Muscle layer of colon (tissue), 2 donors: ENCODE data around the gene ADGRD1.

Source experiments
- H3K27ac ChIP-seq: one replicate; pipeline ENCODE4 v1.7.0; 2013; ENCODE audit warnings: low read depth, mild to moderate bottlenecking, low read length, moderate library complexity
- H3K27me3 ChIP-seq, 2 donors: one replicate each; pipeline ENCODE4 v1.7.0; 2013; ENCODE audit warnings: low read length in 2 of 2, mild to moderate bottlenecking in 2 of 2; ENCODE audit not compliant: insufficient read depth in 2 of 2, control insufficient read depth in 1 of 2
- H3K36me3 ChIP-seq: one replicate; pipeline ENCODE4 v1.7.0; 2013; ENCODE audit warnings: mild to moderate bottlenecking, low read length; ENCODE audit not compliant: insufficient read depth
- H3K4me1 ChIP-seq: one replicate; pipeline ENCODE4 v1.7.0; 2013; ENCODE audit warnings: mild to moderate bottlenecking, low read length; ENCODE audit not compliant: insufficient read depth
- H3K4me3 ChIP-seq, 2 donors: one replicate each; pipeline ENCODE4 v1.7.0; 2013; ENCODE audit warnings: low read length in 2 of 2, low read depth in 1 of 2, mild to moderate bottlenecking in 1 of 2, moderate library complexity in 1 of 2
- H3K9ac ChIP-seq: one replicate; pipeline ENCODE4 v1.7.0; 2013; ENCODE audit warnings: low read length
- H3K9me3 ChIP-seq: one replicate; pipeline ENCODE4 v1.7.0; 2013; ENCODE audit warnings: mild to moderate bottlenecking, low read length
- donor health status: abdominal sarcoma.
- donor health status: Adenocarcinoma of cecum.

The ADGRD1 gene

GRCh38 chr12:131043401-131043871 is 89.7 kb downstream of the ADGRD1 start:
- no peaks in the 10 kb centered on the region for H3K4me1 ChIP-seq
- no peaks in the 10 kb centered on the region for H3K9me3 ChIP-seq
- H3K36me3 ChIP-seq = no peaks in the 10 kb centered on the region
- no peak overlapping the region for H3K27ac ChIP-seq
- no peak overlapping the region for H3K9ac ChIP-seq
- no peak overlapping the region for H3K4me3 ChIP-seq
- H3K27me3 ChIP-seq = no peaks in the 10 kb centered on the region

DNA sequence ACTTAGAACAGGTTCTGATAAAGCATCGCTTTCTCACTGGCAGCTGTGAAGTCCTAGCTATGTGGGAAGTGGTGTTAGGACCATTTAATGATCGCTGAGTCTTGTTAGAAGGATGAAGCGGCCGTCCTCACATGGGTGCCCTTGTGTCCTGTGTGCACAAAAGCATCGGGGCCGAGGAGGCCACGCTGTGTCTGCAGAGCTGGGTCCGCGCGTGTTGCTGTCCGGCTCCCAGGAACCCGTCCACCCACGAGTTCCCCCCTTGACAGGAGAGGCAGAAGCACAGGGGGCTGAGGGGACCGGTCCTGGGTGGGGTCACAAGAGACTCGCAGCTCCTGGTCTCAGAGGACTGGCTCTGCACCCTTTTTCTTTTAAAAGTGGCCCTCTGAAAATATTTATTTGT is 90.4 kb downstream of the ADGRD1 start:
- Histone ChIP-seq H3K4me1 (no peaks in the 10 kb centered on the region), H3K36me3 (no peaks in the 10 kb centered on the region), H3K27ac (no peak overlapping the region), H3K27me3 (no peaks in the 10 kb centered on the region), H3K9me3 (no peaks in the 10 kb centered on the region), H3K9ac (no peak overlapping the region), H3K4me3 (no peak overlapping the region)

DNA sequence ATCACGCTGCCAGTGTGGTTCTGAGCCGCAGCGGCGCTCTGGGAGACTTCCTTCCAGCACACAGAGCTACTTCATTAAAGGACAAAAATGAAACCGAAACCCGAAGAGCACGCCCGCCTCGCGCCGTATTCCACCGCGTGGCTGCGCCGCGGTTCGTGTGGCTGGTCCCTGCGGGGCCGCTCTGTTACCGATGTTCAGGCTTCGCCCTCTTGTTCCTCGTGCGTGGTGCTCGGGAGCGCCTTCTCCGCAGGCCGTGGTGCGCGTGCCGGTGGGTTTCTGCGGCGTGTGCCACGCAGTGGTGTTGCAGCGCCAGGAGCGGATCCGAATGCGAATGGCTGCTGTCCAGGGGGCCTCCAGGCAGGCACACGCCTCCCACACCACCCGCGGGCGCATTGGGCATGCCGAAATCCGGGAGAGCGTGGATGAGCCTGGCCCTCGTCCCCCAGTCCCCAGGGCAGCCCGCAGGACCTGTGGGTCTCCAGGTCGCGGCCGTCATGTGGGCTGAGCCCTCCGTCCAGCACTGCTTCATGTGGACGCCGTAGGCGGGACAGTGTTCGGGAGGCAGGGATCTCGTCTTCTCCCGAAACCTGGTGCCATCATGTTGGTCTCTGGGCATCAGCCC is 91.2 kb downstream of the ADGRD1 start:
- Histone ChIP-seq H3K9me3 (no peaks in the 10 kb centered on the region), H3K9ac (no peak overlapping the region), H3K27ac (no peak overlapping the region), H3K4me1 (no peaks in the 10 kb centered on the region), H3K36me3 (no peaks in the 10 kb centered on the region), H3K27me3 (no peaks in the 10 kb centered on the region), H3K4me3 (no peak overlapping the region)

GRCh38 chr12:131045705-131046460 is 92.2 kb downstream of the ADGRD1 start:
- Histone ChIP-seq H3K4me1 (no peaks in the 10 kb centered on the region), H3K27me3 (no peaks in the 10 kb centered on the region), H3K9ac (no peak overlapping the region), H3K27ac (no peak overlapping the region), H3K4me3 (no peak overlapping the region), H3K9me3 (no peaks in the 10 kb centered on the region), H3K36me3 (no peaks in the 10 kb centered on the region)

DNA sequence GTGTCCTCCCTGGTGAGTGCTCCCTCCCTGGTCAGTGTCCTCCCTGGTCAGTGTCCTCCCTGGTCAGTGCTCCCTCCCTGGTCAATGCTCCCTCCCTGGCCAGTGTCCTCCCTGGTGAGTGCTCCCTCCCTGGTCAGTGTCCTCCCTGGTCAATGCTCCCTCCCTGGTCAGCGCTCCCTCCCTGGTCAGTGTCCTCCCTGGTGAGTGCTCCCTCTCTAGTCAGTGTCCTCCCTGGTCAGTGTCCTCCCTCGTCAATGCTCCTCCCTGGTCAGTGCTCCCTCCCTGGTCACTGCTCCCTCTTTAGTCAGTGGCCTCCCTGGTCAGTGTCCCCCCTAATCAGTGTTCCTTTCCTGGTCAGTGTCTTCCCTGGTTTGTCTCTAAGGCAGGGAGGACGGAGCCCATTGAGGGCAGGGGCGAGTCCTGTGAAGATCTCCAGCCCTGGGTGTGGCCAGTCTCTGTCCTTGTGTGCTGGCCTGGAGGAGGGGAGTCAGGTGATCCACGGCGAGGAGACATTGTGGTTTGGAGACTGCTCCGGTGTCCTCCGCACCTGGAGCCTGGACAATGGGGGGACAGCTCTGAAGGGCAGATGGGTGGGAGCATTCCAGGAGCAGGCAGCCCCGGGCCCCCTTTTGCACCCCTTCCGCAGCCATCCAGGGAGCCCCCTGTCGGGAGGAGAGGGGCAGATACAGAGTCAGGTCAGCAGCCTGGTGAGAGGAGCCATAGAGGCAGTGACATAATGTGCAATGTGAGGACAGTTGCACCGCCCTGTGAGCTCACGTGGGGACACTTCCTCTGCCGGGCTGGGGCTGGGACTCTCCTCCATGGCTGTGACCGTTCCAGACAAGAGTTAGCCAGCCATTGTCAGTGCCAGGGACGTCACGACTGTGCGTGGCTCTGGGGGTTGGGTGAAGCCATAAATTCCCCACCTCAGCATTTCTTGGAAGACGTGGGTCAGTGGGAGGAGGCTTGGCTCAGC is 93.4 kb downstream of the ADGRD1 start:
- H3K27ac ChIP-seq = no peak overlapping the region
- no peak overlapping the region for H3K9ac ChIP-seq
- no peaks in the 10 kb centered on the region for H3K4me1 ChIP-seq
- no peaks in the 10 kb centered on the region for H3K27me3 ChIP-seq
- no peaks in the 10 kb centered on the region for H3K9me3 ChIP-seq
- H3K4me3 ChIP-seq = no peak overlapping the region
- no peaks in the 10 kb centered on the region for H3K36me3 ChIP-seq

- Histone ChIP-seq H3K4me3 (no peak overlapping the region), H3K9me3 (no peaks in the 10 kb centered on the region), H3K36me3 (no peaks in the 10 kb centered on the region), H3K27me3 (no peaks in the 10 kb centered on the region), H3K9ac (no peak overlapping the region), H3K27ac (no peak overlapping the region), H3K4me1 (no peaks in the 10 kb centered on the region)
Observed at GRCh38 chr12:131047789-131048610, 94.3 kb downstream of the ADGRD1 start.

DNA sequence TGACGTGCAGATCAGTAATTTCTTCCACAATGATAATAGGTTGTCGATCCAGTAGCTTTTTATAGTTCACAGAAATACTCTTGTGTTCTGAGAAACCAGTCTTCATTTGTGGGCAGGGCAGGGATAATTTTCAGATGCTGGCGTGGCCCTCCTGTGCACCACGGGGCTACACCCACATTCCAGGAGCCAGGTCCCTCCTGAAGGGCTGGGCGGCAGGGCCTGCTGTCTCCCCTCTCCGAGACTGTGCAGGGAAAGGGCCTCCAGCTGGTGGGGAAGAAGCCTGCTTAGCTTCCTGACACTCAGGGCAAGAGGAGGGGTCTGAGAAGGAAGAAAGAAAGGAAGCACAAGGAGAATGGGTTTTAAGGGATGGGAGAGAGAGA is 94.9 kb downstream of the ADGRD1 start:
- no peak overlapping the region for H3K4me3 ChIP-seq
- no peak overlapping the region for H3K9ac ChIP-seq
- H3K36me3 ChIP-seq = no peaks in the 10 kb centered on the region
- H3K4me1 ChIP-seq = no peaks in the 10 kb centered on the region
- H3K27ac ChIP-seq = no peak overlapping the region
- no peaks in the 10 kb centered on the region for H3K9me3 ChIP-seq
- no peaks in the 10 kb centered on the region for H3K27me3 ChIP-seq

DNA sequence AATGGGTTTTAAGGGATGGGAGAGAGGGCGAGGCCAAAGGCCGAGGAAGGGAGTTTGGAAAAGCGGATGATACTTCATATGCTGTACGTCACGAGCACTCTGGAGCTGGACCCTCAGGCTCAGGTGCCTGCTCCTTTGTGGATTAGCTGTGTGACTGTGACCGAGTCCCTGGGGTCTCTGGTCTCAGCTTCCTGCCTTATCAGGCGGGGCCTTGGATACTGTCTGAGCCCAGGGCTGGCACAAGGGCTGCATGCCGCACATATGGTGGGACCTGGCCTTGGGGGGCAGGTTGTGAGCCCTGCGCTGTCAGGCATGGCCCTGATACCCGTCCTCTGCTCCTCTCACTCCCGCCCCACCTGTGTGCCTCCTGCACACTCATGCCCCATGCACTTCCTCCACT is 95.3 kb downstream of the ADGRD1 start:
- no peak overlapping the region for H3K9ac ChIP-seq
- no peaks in the 10 kb centered on the region for H3K27me3 ChIP-seq
- no peaks in the 10 kb centered on the region for H3K4me1 ChIP-seq
- H3K4me3 ChIP-seq = no peak overlapping the region
- H3K36me3 ChIP-seq = no peaks in the 10 kb centered on the region
- H3K27ac ChIP-seq = no peak overlapping the region
- no peaks in the 10 kb centered on the region for H3K9me3 ChIP-seq

DNA sequence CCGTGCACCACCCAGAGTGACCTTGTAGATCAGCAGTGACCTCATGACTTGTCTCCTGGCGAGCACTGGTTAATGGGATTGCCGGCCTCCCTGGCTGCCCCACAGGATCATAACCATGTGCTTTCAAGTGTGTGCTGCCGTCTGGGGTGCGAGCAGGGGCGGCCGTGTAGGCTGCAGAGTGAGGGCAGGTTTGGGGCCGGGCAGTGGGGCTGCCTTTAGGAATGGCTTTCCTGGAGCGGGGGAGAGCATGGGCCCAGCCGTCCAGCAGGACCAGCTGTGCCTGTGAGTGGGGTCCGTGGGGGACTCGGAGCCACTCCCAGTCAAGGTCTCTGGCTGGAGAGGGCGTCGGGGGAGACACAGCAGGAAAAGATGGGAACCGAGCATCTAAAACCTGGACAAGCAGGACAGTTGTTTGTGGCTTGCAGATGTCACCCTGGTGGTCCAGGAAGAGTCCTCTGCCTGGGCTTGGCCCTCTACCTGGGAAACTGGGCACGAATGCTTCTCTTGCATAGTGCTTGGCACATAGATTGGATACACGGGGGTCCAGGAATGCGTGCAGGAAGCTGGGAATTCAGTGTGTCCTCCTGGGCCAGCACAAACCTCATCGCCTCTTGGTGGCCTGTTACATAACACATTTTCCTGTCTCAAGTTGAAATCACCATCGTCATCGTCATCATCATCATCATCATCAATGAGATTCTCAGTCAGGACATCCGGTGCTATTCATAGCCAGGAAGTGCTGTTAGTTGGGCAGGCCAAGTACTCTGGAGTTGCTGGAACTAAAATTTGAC is 96.0 kb downstream of the ADGRD1 start:
- H3K4me1 ChIP-seq = no peaks in the 10 kb centered on the region
- no peak overlapping the region for H3K4me3 ChIP-seq
- H3K9me3 ChIP-seq = no peaks in the 10 kb centered on the region
- no peak overlapping the region for H3K9ac ChIP-seq
- H3K27me3 ChIP-seq = no peaks in the 10 kb centered on the region
- no peaks in the 10 kb centered on the region for H3K36me3 ChIP-seq
- no peak overlapping the region for H3K27ac ChIP-seq

DNA sequence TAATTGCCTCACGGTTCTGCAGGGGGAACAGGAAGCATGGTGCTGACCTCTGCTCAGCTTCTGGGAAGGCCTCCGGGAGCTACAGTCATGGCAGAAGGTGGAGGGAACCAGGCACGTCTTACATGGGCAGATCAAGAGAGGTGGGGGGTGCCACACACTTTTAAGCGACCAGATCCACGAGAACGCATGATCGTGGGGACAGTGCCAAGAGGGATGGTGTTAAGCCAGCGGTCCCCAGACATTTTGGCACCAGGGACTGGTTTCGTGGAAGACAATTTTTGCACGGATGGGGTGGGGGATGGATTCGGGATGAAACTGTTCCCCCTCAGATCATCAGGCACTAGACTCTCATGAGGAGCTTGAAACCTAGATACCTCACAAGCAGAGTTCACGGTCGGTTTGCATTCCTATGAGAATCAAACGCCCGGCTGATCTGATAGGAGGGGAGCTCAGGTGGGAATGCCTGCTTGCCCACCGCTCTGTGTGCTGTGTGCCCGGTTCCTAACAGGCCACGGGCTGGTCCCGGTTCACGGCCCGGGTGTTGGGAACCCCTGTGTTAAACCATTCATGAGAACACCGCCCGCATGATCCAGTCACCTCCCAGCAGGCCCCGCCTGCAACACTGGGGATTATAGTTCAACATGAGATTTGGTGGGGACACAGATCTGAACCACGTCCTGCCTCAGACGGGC is 96.9 kb downstream of the ADGRD1 start:
- no peak overlapping the region for H3K4me3 ChIP-seq
- H3K4me1 ChIP-seq = no peaks in the 10 kb centered on the region
- H3K36me3 ChIP-seq = no peaks in the 10 kb centered on the region
- H3K9ac ChIP-seq = no peak overlapping the region
- no peaks in the 10 kb centered on the region for H3K27me3 ChIP-seq
- H3K9me3 ChIP-seq = no peaks in the 10 kb centered on the region
- H3K27ac ChIP-seq = no peak overlapping the region
